ENCODE measurements around the gene DCAF8. TPM values are rescaled to one million over a fixed set of nuclear protein-coding genes. Genes with fewer than 3 reads are reported as not detected.
A peak's percentile ranks its signal among the peaks of the same experiment; 100 is the strongest.

DCAF8 gene
- total RNA-seq, result 100 to 1,000 TPM in 4 of 6 experiments, 10 to 100 TPM in 2; 80.2 to 137 (median 110) TPM
- long read RNA-seq, full-length matches to known transcripts, result 7 of 19 reads
- long read RNA-seq, partial matches to known transcripts, result 4 of 19 reads
- long read RNA-seq, other reads (novel, unspliced or antisense), result 8 of 19 reads

DNA sequence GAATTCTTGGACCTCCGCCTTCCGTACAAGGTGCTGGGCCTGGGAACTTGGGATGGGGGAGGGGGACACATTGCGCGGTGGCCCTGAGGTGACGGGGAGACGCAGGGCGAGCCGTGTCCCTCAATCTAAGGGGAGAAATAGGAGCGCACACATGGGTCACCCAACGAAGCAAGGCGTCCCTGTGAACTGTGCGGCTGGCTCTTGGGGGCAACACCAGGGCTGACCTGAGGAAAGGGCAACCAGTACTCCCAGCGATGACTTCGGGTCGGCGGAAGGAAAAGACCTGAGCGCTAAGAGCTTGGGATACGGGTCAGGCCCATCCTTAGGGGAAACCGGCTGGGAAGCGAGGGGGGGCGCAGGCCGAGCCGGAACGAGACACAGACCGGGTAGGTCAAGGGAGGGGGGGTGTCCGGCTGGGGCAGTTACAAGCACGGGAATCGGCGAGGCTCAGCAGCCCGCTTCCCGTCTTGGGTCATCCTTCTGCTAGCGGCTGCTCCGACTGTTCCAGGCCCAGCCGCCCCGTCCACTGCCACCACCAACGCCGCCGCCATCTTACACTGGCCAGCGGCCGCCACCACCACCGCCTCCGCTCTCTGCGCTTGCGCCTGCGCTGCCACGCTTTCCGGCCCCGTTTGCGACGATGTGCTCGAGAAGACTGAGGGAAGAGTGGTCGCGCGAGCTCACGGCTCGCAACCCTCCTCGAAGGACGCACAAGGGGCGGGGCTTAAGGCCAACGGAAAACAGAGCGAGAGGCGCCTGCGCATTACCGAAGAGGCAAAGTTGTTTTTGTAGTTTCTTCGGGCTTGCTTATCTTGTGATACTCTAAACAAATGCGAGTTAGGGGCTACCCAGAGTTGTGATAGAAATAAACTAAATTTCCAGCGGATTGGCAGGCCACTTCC lies at the start of gene DCAF8:
Gene DCAF8 (minus strand): TSS at position 657 of the 902 bp plus-strand sequence. CDS start 18,541 bp downstream, outside the sequence.
- H3K4me1 ChIP-seq, result peaks cover 0 to 65% (median 19%) of the 10 kb centered on the region in 4 donors
- H3K36me3 ChIP-seq, result no peaks in the 10 kb centered on the region
- H3K9me3 ChIP-seq, result no peaks in the 10 kb centered on the region
- no peaks in the 10 kb centered on the region for H3K27me3 ChIP-seq
- intact Hi-C loops (cut with DNase I), result no loop called here
- peak; percentile 94 for TF ChIP-seq POLR2A (IDR thresholded peaks at IDR 0.05)
- TF ChIP-seq, protein P1, sequence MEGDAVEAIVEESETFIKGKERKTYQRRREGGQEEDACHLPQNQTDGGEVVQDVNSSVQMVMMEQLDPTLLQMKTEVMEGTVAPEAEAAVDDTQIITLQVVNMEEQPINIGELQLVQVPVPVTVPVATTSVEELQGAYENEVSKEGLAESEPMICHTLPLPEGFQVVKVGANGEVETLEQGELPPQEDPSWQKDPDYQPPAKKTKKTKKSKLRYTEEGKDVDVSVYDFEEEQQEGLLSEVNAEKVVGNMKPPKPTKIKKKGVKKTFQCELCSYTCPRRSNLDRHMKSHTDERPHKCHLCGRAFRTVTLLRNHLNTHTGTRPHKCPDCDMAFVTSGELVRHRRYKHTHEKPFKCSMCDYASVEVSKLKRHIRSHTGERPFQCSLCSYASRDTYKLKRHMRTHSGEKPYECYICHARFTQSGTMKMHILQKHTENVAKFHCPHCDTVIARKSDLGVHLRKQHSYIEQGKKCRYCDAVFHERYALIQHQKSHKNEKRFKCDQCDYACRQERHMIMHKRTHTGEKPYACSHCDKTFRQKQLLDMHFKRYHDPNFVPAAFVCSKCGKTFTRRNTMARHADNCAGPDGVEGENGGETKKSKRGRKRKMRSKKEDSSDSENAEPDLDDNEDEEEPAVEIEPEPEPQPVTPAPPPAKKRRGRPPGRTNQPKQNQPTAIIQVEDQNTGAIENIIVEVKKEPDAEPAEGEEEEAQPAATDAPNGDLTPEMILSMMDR (IDR thresholded peaks at IDR 0.05), result no peak
- H3K27ac ChIP-seq, result peak within 1 kb of the TSS; percentile 85 to 98 (median 97)
- ATAC-seq (peak; percentile 91 to 94 (median 92)), DNase-seq (peak; percentile 98 to 99 (median 99))
- WGBS (ENCODE audit: insufficient coverage, low coverage, low lambda C conversion rate, missing lambda C conversion rate), result 0% methylated on average over 21 of the region's 67 CpGs
- H3K4me3 ChIP-seq, result peak within 1 kb of the TSS; percentile 83 to 92 (median 85)

GRCh38 chr1:160309571-160309970 lies 47.2 kb upstream of the DCAF8 start:
- DNase-seq (no peak), ATAC-seq (no peak)
- no peak overlapping the region for H3K27ac ChIP-seq
- intact Hi-C loops (cut with DNase I), result no loop called here
- WGBS (ENCODE audit: insufficient coverage, low coverage, low lambda C conversion rate, missing lambda C conversion rate), result 47% methylated on average over 1 of the region's 1 CpG
- peaks cover 37 to 100% (median 72%) of the 10 kb centered on the region in 4 donors for H3K36me3 ChIP-seq
- H3K9me3 ChIP-seq, result no peaks in the 10 kb centered on the region
- no peaks in the 10 kb centered on the region for H3K4me1 ChIP-seq
- TF ChIP-seq, protein P1 (IDR thresholded peaks at IDR 0.05), result no peak
- no peak for TF ChIP-seq POLR2A (IDR thresholded peaks at IDR 0.05)
- no peak overlapping the region for H3K4me3 ChIP-seq
- no peaks in the 10 kb centered on the region for H3K27me3 ChIP-seq

- H3K4me3 ChIP-seq, result no peak overlapping the region
- H3K36me3 ChIP-seq, result peaks cover 37 to 100% (median 69%) of the 10 kb centered on the region in 4 donors
- no peaks in the 10 kb centered on the region for H3K27me3 ChIP-seq
- intact Hi-C loops (cut with DNase I), result no loop called here
- H3K4me1 ChIP-seq, result no peaks in the 10 kb centered on the region
- DNase-seq, result no peak
- no peak overlapping the region for H3K27ac ChIP-seq
- H3K9me3 ChIP-seq, result no peaks in the 10 kb centered on the region
- no peak for ATAC-seq
- TF ChIP-seq POLR2A (IDR thresholded peaks at IDR 0.05), result no peak
- TF ChIP-seq, protein P1 (IDR thresholded peaks at IDR 0.05), result no peak
Observed at GRCh38 chr1:160309185-160309557, 46.8 kb upstream of the DCAF8 start.

- Histone ChIP-seq H3K36me3 (peaks cover 37 to 100% (median 66%) of the 10 kb centered on the region in 4 donors), H3K4me1 (no peaks in the 10 kb centered on the region), H3K27me3 (no peaks in the 10 kb centered on the region), H3K9me3 (no peaks in the 10 kb centered on the region), H3K27ac (no peak overlapping the region), H3K4me3 (no peak overlapping the region)
- WGBS (ENCODE audit: insufficient coverage, low coverage, low lambda C conversion rate, missing lambda C conversion rate), result 84% methylated on average over 4 of the region's 4 CpGs
- intact Hi-C loops (cut with DNase I), result no loop called here
- TF ChIP-seq, protein P1 (IDR thresholded peaks at IDR 0.05), result no peak
- no peak for TF ChIP-seq POLR2A (IDR thresholded peaks at IDR 0.05)
- ATAC-seq (no peak), DNase-seq (no peak)
Observed at GRCh38 chr1:160308451-160309184, 46.3 kb upstream of the DCAF8 start.
